GM23338 (cell line): ENCODE results near the gene ARCN1. TPM values are rescaled to one million over a fixed set of nuclear protein-coding genes. Genes with fewer than 3 reads are reported as not detected.
A peak's percentile ranks its signal among the peaks of the same experiment; 100 is the strongest.

Source experiments
- ATAC-seq: fragments of 200-7000 bp; cut with Tn5 transposase; 3 replicates; pipeline ENCODE4 v1.9.1; 2020
- DNase-seq: peaks from one replicate; pipeline ENCODE4 v3.0.0-alpha.2; 2015; ENCODE audit warnings: low spot score
- H2AFZ ChIP-seq: fragments of 200-600 bp; sonication (generic); 2 replicates; pipeline ENCODE4 v1.8.0; 2016; ENCODE audit warnings: antibody characterized with exemption, mild to moderate bottlenecking, moderate library complexity
- H3F3A ChIP-seq: fragments of 200-600 bp; sonication (generic); replicated peaks from 2 replicates; pipeline ENCODE4 v1.8.0; 2017; ENCODE audit warnings: antibody characterized with exemption, mixed run types, low read depth
- H3K27ac ChIP-seq: fragments of 200-600 bp; sonication (generic); 2 replicates; pipeline ENCODE4 v1.6.1; 2016; ENCODE audit warnings: low read depth
- H3K27me3 ChIP-seq: fragments of 200-600 bp; sonication (generic); 2 replicates; pipeline ENCODE4 v1.8.0; 2016; ENCODE audit warnings: mild to moderate bottlenecking, mixed run types, moderate library complexity; ENCODE audit not compliant: insufficient read depth
- H3K36me3 ChIP-seq: fragments of 200-600 bp; sonication (generic); 2 replicates; pipeline ENCODE4 v1.8.0; 2016; ENCODE audit warnings: mild to moderate bottlenecking; ENCODE audit not compliant: insufficient read depth
- H3K4me1 ChIP-seq: fragments of 200-600 bp; sonication (generic); 2 replicates; pipeline ENCODE4 v1.8.0; 2016; ENCODE audit warnings: mild to moderate bottlenecking, moderate library complexity; ENCODE audit not compliant: insufficient read depth
- H3K4me2 ChIP-seq: fragments of 200-600 bp; sonication (generic); 2 replicates; pipeline ENCODE4 v1.7.1; 2017; ENCODE audit warnings: mixed run types
- H3K4me3 ChIP-seq: fragments of 200-600 bp; sonication (generic); 2 replicates; pipeline ENCODE4 v1.6.1; 2016; ENCODE audit warnings: mixed run types
- H3K79me2 ChIP-seq: fragments of 200-600 bp; sonication (generic); replicated peaks from 2 replicates; pipeline ENCODE4 v1.8.0; 2017; ENCODE audit warnings: mild to moderate bottlenecking; ENCODE audit not compliant: insufficient read depth
- H3K9me2 ChIP-seq: fragments of 200-600 bp; sonication (generic); 2 replicates; pipeline ENCODE4 v1.8.0; 2017; ENCODE audit not compliant: insufficient read depth
- H4K20me1 ChIP-seq: fragments of 200-600 bp; sonication (generic); replicated peaks from 2 replicates; pipeline ENCODE4 v1.8.0; 2017; ENCODE audit warnings: mild to moderate bottlenecking; ENCODE audit not compliant: insufficient read depth
- H3K27ac Mint-ChIP-seq: 2 replicates; pipeline ENCODE4 v1.8.0; 2020; ENCODE audit warnings: inconsistent platforms, mild to moderate bottlenecking, moderate library complexity, mixed read lengths
- H3K27me3 Mint-ChIP-seq: 3 replicates; pipeline ENCODE4 v1.8.0; 2022; ENCODE audit warnings: low read depth, mild to moderate bottlenecking, moderate library complexity, mixed read lengths, inconsistent platforms; ENCODE audit not compliant: insufficient read depth, poor library complexity
- H3K36me3 Mint-ChIP-seq: 3 replicates; pipeline ENCODE4 v1.8.0; 2021; ENCODE audit warnings: low read depth, mild to moderate bottlenecking, inconsistent platforms, moderate library complexity, mixed read lengths
- H3K4me1 Mint-ChIP-seq: 3 replicates; pipeline ENCODE4 v1.8.0; 2020; ENCODE audit warnings: mild to moderate bottlenecking, inconsistent platforms, mixed read lengths
- H3K4me3 Mint-ChIP-seq: 3 replicates; pipeline ENCODE4 v1.8.0; 2021; ENCODE audit warnings: moderate library complexity, mild to moderate bottlenecking, inconsistent platforms, mixed read lengths
- H3K9me3 Mint-ChIP-seq: 3 replicates; pipeline ENCODE4 v1.8.0; 2020; ENCODE audit warnings: moderate library complexity, mild to moderate bottlenecking, inconsistent platforms, mixed read lengths
- CREB1 ChIP-seq: fragments of 250-450 bp; sonication (Bioruptor Pico); IDR thresholded peaks from 2 replicates; pipeline ENCODE4 v1.5.0; 2020; ENCODE audit warnings: low read depth, mild to moderate bottlenecking, moderate library complexity
- ETS1 ChIP-seq: IDR thresholded peaks from 2 replicates; pipeline ENCODE4 v1.6.1; 2016; ENCODE audit warnings: antibody characterized with exemption
- EZH2 ChIP-seq: fragments of 200-600 bp; sonication (generic); IDR thresholded peaks from one replicate; pipeline ENCODE4 v1.8.0; 2017; ENCODE audit warnings: antibody characterized with exemption, mild to moderate bottlenecking, low read depth; ENCODE audit not compliant: unreplicated experiment
- EZH2phosphoT487 ChIP-seq: fragments of 200-600 bp; sonication (generic); IDR thresholded peaks from one replicate; pipeline ENCODE4 v1.8.1; 2018; ENCODE audit warnings: antibody characterized with exemption; ENCODE audit not compliant: unreplicated experiment
- NANOG ChIP-seq: IDR thresholded peaks from 2 replicates; pipeline ENCODE4 v1.6.1; 2016; ENCODE audit warnings: antibody characterized with exemption, borderline replicate concordance
- REST ChIP-seq: IDR thresholded peaks from one replicate; pipeline ENCODE4 v1.6.1; 2018; ENCODE audit warnings: antibody characterized with exemption; ENCODE audit not compliant: unreplicated experiment
- ZNF462 ChIP-seq: fragments of 250-450 bp; sonication (Bioruptor Pico); IDR thresholded peaks from 2 replicates; pipeline ENCODE4 v1.5.0; 2020; ENCODE audit warnings: mild to moderate bottlenecking, moderate library complexity
- polyA plus RNA-seq: library from polyadenylated mRNA; unstranded; fragments of >200 nt; fragmentation: Nextera tagmentation; extraction: Ambion mirVana; gene quantifications from 2 replicates; pipeline ENCODE4 v1.2.1, GENCODE V29; 2016
- total RNA-seq: library from RNA; depleted of rRNA; stranded (reverse); fragments of >200 nt; shearing (Covaris generic); gene quantifications from 2 replicates; pipeline ENCODE4 v1.2.3, GENCODE V29; 2014

Gene ARCN1
- total and polyA plus RNA-seq, 2 experiments from 2014 or later, result 79.9 to 106 TPM

- TF ChIP-seq REST (no peak), EZH2 (no peak), ETS1 (no peak), CREB1 (no peak), EZH2phosphoT487 (no peak), NANOG (no peak)
Observed at GRCh38 chr11:118528511-118528910, 43.7 kb upstream of the ARCN1 start (continued).

GRCh38 chr11:118529584-118530175, 42.5 kb upstream of the ARCN1 start:
- Mint-ChIP-seq H3K4me1 (peaks cover 27% of the 10 kb centered on the region), H3K4me3 (peak overlapping the region; percentile 92), H3K36me3 (peaks cover 6% of the 10 kb centered on the region; the same call in 2 of the 3 replicates), H3K9me3 (no peaks in the 10 kb centered on the region), H3K27me3 (peaks cover 15% of the 10 kb centered on the region), H3K27ac (no peak overlapping the region; the same call in 1 of the 2 replicates)
- Histone ChIP-seq H3K36me3 (no peaks in the 10 kb centered on the region), H3K9me2 (no peaks in the 10 kb centered on the region; the same call in 1 of the 2 replicates), H3K4me3 (peak overlapping the region; percentile 99), H3K27ac (no peak overlapping the region), H4K20me1 (peaks cover 8% of the 10 kb centered on the region; the same call in 1 of the 2 replicates), H3K27me3 (peaks cover 6% of the 10 kb centered on the region; the same call in 1 of the 2 replicates), H3F3A (peaks cover 24% of the 10 kb centered on the region; the same call in 1 of the 2 replicates), H2AFZ (no peak overlapping the region; the same call in 1 of the 2 replicates), H3K4me2 (peak overlapping the region; percentile 88), H3K4me1 (peaks cover 13% of the 10 kb centered on the region), H3K79me2 (no peaks in the 10 kb centered on the region)
- DNase-seq (peak; percentile 51), ATAC-seq (peak; percentile 2; the same call in 2 of the 3 replicates)
- TF ChIP-seq ETS1, result no peak
- 0 out of 2 replicates have a peak, but pooled peaks have one; percentile 5 for TF ChIP-seq ZNF462 (CRISPR knock-in tag)
